HG03103 (cell line): ENCODE data around the gene ABHD17A.

ENCODE experiments used
- ATAC-seq: cut with Tn5 transposase; IDR thresholded peaks from one replicate; pipeline ENCODE4 v1.9.1; 2021; ENCODE audit warnings: low read depth; ENCODE audit not compliant: unreplicated experiment

Gene ABHD17A

GRCh38 chr19:1854542-1855039 is 30.7 kb downstream of the ABHD17A start:
- no peak for ATAC-seq

DNA sequence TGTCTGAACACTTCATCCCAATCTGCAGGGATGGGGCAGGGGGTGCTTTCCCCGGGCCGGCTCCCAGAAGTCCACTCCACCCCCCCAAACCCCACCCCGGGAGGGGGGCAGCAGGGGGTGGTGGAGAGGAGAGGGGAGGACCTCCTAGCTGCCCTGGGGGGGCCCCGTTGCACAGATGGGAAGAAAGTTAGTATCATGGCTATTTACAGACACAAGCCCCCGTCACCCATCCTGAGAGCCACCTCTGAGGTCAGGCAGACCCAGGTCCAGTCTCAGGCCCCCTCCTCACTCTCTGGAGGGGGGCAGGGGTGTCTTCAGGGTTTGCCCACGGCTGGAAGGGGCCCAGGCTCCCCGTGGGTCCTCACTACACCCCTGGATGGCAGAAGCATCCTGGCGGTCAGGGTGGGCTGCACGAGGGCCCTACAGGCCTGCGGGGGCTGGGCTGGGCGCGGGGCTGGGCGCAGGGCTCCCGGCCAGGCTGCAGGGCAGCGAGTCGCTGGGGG is 31.2 kb downstream of the ABHD17A start:
- ATAC-seq = no peak

DNA sequence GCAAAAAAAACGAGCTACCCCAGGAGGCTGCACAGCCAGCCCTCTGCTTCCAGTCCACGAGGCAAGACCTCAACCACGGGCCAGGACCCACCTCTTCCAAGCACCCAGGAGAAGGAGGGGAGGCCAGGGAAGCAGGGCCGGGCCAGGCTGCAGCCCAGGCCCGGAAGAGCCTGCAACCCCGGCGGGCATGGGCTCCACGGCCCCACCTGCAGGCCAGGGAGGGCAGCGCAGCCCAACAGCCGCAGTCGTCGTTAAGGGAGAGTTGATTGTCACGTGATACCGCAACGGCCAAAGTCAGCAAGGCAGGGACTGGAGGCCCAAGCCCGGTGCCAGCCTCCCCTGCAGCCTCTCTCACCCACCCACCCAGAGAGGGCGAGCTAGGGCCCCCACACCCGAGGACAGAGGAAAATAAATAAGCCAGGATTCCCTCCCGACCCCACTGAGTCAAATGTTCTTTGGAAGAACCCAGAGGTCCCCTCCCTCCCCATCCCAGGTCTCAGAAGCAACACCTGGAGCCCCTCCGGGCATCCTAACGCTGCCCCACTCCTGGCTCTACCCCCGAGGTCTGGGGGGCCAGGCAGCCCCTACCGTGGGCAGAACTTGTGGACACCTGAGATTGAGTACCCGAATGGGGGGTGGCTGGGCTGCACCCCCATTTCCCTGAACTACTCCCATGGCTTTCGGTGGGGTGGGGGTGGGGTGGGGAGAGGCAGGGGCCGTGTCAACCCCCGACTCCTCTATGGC is 31.8 kb downstream of the ABHD17A start:
- no peak for ATAC-seq

DNA sequence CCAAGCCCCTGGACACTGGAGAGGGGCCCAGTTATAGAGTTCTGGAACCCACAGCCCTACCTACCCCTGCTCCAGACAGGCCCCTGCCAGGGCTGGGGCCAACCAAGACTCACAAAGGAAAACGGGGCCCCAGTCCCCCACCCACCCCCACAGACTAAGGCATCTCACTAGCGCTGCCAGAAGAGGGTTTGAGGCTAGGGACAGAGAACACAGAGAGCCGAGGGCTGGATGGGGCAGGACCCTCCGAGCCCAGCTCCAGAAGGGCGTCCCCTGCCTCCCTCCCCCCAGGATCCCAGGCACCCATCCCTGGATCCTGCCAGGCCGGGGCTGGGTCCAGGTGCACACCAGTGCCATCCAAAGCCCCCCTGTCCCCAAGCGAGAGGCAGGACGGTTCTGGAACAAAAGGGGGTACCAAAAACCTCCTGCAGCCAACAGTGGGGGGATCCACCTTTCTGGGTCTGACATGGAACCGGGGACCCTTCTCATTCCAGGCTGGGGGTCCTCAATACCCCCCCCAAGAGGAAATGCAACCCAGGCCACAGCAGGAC is 32.6 kb downstream of the ABHD17A start:
- ATAC-seq = no peak

GRCh38 chr19:1851654-1852580 is 33.4 kb downstream of the ABHD17A start:
- ATAC-seq = no peak

- no peak for ATAC-seq
Measured at GRCh38 chr19:1850809-1851653, 34.3 kb downstream of the ABHD17A start.

DNA sequence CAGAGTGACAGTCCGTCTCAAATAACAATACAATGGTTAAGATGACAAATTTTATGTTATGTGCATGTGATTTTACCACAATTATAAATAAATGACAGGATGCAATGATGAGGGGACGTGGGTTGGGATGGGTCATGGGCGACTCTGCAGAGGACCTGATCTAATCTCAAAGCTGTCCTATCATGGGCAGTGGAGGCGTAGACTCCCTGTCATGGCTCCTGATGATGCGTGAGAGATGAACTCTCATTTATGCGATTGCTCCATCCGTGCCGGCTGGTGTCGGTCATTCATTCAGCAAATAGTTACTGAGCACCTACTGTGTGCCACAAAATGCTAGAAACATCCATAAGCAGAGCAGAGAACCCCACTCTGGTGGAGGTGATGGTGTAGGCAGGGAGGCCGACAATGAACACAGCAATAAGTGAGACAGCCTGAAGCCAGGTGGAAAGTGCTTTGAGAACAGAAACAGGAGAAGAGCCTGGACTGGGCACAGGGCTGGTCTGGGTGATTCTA is 35.4 kb downstream of the ABHD17A start:
- ATAC-seq = no peak

GRCh38 chr19:1849132-1849474 is 36.2 kb downstream of the ABHD17A start:
- no peak for ATAC-seq

- no peak for ATAC-seq
Measured at GRCh38 chr19:1848399-1849131, 36.7 kb downstream of the ABHD17A start, which contains the start of gene REXO1. TSS of gene REXO1 (minus strand) at chr19:1848483. CDS start at chr19:1848358, 125 bp downstream.

DNA sequence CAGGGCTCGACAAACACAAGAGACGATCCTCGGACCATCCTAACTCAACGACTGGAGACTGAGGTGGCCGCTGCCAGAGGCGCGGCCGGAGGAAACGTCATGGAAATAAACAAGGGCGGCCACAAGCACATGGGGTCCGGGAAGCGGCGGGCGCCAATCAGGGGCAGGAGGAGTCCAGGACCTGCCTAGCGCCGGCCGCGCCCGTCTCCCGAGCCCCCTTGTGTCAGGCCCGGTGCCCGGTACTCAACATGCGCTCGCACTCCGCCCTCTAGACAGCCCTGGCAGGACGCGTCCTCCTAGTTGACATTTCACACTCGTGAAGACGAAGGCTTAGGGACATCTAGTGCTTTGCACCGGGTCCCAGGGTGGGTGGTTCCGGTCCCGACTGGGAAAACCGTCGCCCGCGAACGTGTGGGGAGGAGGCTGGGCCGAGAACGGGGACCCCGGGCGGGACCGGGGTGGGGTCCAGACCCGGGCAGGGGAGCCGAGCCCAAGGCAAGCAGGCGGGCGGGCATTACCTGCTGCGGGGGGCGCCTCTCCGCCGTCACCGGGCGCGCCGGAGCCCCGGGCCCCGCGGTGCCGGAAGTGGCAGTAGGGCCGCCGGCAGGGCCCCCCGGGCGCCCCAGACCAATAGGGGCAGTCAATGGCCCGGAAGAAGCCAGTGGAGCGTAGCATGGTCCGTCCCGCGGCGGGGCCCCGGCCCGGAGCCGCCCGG is 37.5 kb downstream of the ABHD17A start:
- no peak for ATAC-seq

DNA sequence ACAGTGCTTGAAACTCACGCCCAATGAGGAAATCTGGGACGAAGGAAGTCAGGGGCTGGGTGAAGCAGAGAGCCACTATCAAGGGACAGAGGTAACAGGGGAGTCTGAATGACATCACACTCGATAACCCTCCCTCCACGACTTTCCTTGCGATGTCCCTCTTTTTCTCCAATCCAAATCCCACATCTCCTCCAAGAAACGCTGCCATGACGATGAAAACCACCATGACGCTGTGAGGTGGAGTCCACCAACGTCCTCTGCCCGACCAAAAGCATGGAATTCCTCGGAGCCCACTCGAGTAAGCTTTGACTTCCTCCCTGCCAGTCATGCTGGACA is 38.0 kb downstream of the ABHD17A start:
- ATAC-seq = no peak

DNA sequence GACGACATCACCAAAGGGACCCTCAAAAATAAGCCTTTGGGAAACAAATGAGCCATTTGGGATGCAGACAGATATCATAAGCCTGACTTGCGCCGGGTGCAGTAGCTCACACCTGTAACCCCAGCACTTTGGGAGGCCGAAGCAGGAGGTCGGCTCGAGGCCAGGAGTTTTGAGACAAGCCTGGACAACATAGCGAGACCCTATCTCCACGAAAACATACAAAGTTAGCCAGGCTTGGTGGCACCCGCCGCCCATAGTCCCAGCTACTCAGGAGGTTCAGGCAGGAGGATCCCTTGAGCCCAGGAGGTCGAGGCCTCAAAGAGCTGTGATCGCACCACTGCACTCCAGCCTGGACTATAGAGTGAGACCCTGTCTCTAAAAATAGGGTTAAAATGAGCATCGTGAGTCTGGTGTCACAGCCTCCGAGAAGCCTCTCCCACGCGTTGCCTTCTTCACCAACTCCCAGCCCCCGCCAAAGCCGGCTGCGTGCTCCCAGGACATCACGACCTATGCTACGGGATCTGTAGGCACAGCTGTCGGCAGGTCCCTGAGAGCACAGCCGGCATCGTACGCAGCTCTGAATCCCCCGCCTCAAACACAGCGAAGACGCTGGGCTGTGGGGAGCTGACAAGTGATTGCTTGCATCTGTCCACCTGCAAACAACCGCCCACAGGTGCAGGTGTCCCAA is 38.6 kb downstream of the ABHD17A start:
- ATAC-seq = no peak

GRCh38 chr19:1845642-1846041 is 39.7 kb downstream of the ABHD17A start:
- ATAC-seq = no peak

GRCh38 chr19:1845125-1845515 is 40.2 kb downstream of the ABHD17A start:
- ATAC-seq = no peak

GRCh38 chr19:1844513-1845124 is 40.7 kb downstream of the ABHD17A start:
- ATAC-seq = no peak

GRCh38 chr19:1843646-1844394 is 41.5 kb downstream of the ABHD17A start:
- ATAC-seq = no peak

- no peak for ATAC-seq
Measured at GRCh38 chr19:1843116-1843515, 42.2 kb downstream of the ABHD17A start.
